H9 (cell line): Measurements from ENCODE around the gene CFAP141. TPM values are rescaled to one million over a fixed set of nuclear protein-coding genes. Genes with fewer than 3 reads are reported as not detected.

ENCODE experiments used
- DNase-seq: peaks from one replicate; pipeline ENCODE4 v3.0.0-alpha.2; 2017
- H2AFZ ChIP-seq: one replicate; pipeline ENCODE4 v1.6.1; 2013; ENCODE audit warnings: mild to moderate bottlenecking, low read length, control low read depth, moderate library complexity
- H2AK5ac ChIP-seq: 2 replicates; pipeline ENCODE4 v1.6.1; 2013; ENCODE audit warnings: low read length, control low read depth, mixed read lengths; ENCODE audit not compliant: insufficient read length
- H2BK120ac ChIP-seq: one replicate; pipeline ENCODE4 v1.6.1; 2013; ENCODE audit warnings: low read depth, mild to moderate bottlenecking, low read length, control low read depth, inconsistent platforms; ENCODE audit not compliant: poor library complexity, severe bottlenecking
- H2BK12ac ChIP-seq: 2 replicates; pipeline ENCODE4 v1.6.1; 2013; ENCODE audit warnings: low read length, control low read depth, mixed read lengths, low read depth; ENCODE audit not compliant: insufficient read length
- H2BK15ac ChIP-seq: 2 replicates; pipeline ENCODE4 v1.6.1; 2013; ENCODE audit warnings: low read depth, low read length, control low read depth
- H2BK20ac ChIP-seq: one replicate; pipeline ENCODE4 v1.6.1; 2013; ENCODE audit warnings: low read depth, mild to moderate bottlenecking, low read length, control low read depth, inconsistent platforms; ENCODE audit not compliant: poor library complexity, severe bottlenecking
- H2BK5ac ChIP-seq: 2 replicates; pipeline ENCODE4 v1.6.1; 2013; ENCODE audit warnings: low read length, control low read depth, mixed read lengths; ENCODE audit not compliant: insufficient read length
- H3K14ac ChIP-seq: 2 replicates; pipeline ENCODE4 v1.6.1; 2013; ENCODE audit warnings: low read length, control low read depth; ENCODE audit not compliant: insufficient read depth
- H3K18ac ChIP-seq: 2 replicates; pipeline ENCODE4 v1.6.1; 2013; ENCODE audit warnings: low read depth, mild to moderate bottlenecking, mixed read lengths, low read length, control low read depth; ENCODE audit not compliant: insufficient read length
- H3K23ac ChIP-seq: 2 replicates; pipeline ENCODE4 v1.6.1; 2013; ENCODE audit warnings: low read length, control low read depth, mixed read lengths, low read depth; ENCODE audit not compliant: insufficient read length
- H3K23me2 ChIP-seq: 2 replicates; pipeline ENCODE4 v1.6.1; 2013; ENCODE audit warnings: low read depth, mild to moderate bottlenecking, mixed read lengths, low read length, control low read depth; ENCODE audit not compliant: insufficient read length, poor library complexity, severe bottlenecking
- H3K27ac ChIP-seq: 2 replicates; pipeline ENCODE4 v1.5.1; 2013; ENCODE audit warnings: low read length, control low read depth, mixed read lengths, low read depth; ENCODE audit not compliant: insufficient read length
- H3K27me3 ChIP-seq: 2 replicates; pipeline ENCODE4 v1.6.1; 2013; ENCODE audit warnings: low read length, control low read depth, inconsistent platforms; ENCODE audit not compliant: insufficient read depth
- H3K4ac ChIP-seq: 2 replicates; pipeline ENCODE4 v1.6.1; 2013; ENCODE audit warnings: low read depth, mild to moderate bottlenecking, control low read depth, inconsistent platforms, low read length, moderate library complexity
- H3K4me1 ChIP-seq: 2 replicates; pipeline ENCODE4 v1.6.1; 2013; ENCODE audit warnings: low read length, control low read depth, inconsistent platforms; ENCODE audit not compliant: insufficient read depth
- H3K4me2 ChIP-seq: 2 replicates; pipeline ENCODE4 v1.6.1; 2013; ENCODE audit warnings: low read length, control low read depth, mixed read lengths; ENCODE audit not compliant: insufficient read length, insufficient read depth
- H3K56ac ChIP-seq: 2 replicates; pipeline ENCODE4 v1.6.1; 2013; ENCODE audit warnings: low read depth, mild to moderate bottlenecking, mixed read lengths, low read length, control low read depth; ENCODE audit not compliant: insufficient read length
- H3K79me1 ChIP-seq: 2 replicates; pipeline ENCODE4 v1.6.1; 2013; ENCODE audit warnings: low read depth, mild to moderate bottlenecking, moderate library complexity, low read length, control low read depth, inconsistent platforms; ENCODE audit not compliant: insufficient read depth, poor library complexity, severe bottlenecking
- H3K79me2 ChIP-seq: 2 replicates; pipeline ENCODE4 v1.6.1; 2013; ENCODE audit warnings: low read length, control low read depth, inconsistent platforms; ENCODE audit not compliant: insufficient read depth
- H3K9ac ChIP-seq: 2 replicates; pipeline ENCODE4 v1.6.1; 2013; ENCODE audit warnings: low read length, control low read depth, mixed read lengths; ENCODE audit not compliant: insufficient read length; ENCODE audit errors: extremely low read depth
- H3K9me3 ChIP-seq: one replicate; pipeline ENCODE4 v1.6.1; 2013; ENCODE audit warnings: low read depth, low read length, inconsistent platforms; ENCODE audit not compliant: control insufficient read depth
- H3T11ph ChIP-seq: one replicate; pipeline ENCODE4 v1.6.1; 2013; ENCODE audit warnings: mild to moderate bottlenecking, low read length, control low read depth, inconsistent platforms
- H4K20me1 ChIP-seq: one replicate; pipeline ENCODE4 v1.6.1; 2013; ENCODE audit not compliant: control insufficient read depth, insufficient read length, insufficient read depth
- H4K5ac ChIP-seq: 2 replicates; pipeline ENCODE4 v1.6.1; 2013; ENCODE audit warnings: low read depth, mild to moderate bottlenecking, mixed read lengths, low read length, control low read depth; ENCODE audit not compliant: insufficient read length
- H4K8ac ChIP-seq: replicated peaks from 2 replicates; pipeline ENCODE4 v1.6.1; 2013; ENCODE audit warnings: low read length, control low read depth, mixed read lengths, low read depth; ENCODE audit not compliant: insufficient read length
- H4K91ac ChIP-seq: 2 replicates; pipeline ENCODE4 v1.6.1; 2013; ENCODE audit warnings: low read depth, mild to moderate bottlenecking, moderate library complexity, mixed read lengths, low read length, control low read depth; ENCODE audit not compliant: insufficient read length
- H3K27ac Mint-ChIP-seq, 3 experiments: 2 replicates in 2 of 3; 3 replicates in 1 of 3; pipeline ENCODE4 v1.8.0; 2020 to 2021; ENCODE audit warnings: mixed read lengths in 3 of 3, mild to moderate bottlenecking in 1 of 3, moderate library complexity in 1 of 3
- H3K27me3 Mint-ChIP-seq: 2 replicates; pipeline ENCODE4 v1.8.0; 2021; ENCODE audit warnings: low read depth, mild to moderate bottlenecking, moderate library complexity, mixed read lengths
- H3K36me3 Mint-ChIP-seq, 3 experiments: 2 replicates in 2 of 3; 3 replicates in 1 of 3; pipeline ENCODE4 v1.8.0; 2020 to 2021; ENCODE audit warnings: low read depth in 3 of 3, mixed read lengths in 3 of 3; ENCODE audit not compliant: insufficient read depth in 1 of 3
- H3K4me1 Mint-ChIP-seq, 2 experiments: 2 replicates each; pipeline ENCODE4 v1.8.0; 2020; ENCODE audit warnings: mixed read lengths in 2 of 2
- H3K4me3 Mint-ChIP-seq, 2 experiments: 2 replicates in 1 of 2; 3 replicates in 1 of 2; pipeline ENCODE4 v1.8.0; 2020 to 2021; ENCODE audit warnings: mild to moderate bottlenecking in 2 of 2, mixed read lengths in 2 of 2, moderate library complexity in 1 of 2
- H3K9me3 Mint-ChIP-seq, 2 experiments: 2 replicates in 1 of 2; 3 replicates in 1 of 2; pipeline ENCODE4 v1.8.0; 2020; ENCODE audit warnings: mild to moderate bottlenecking in 2 of 2, mixed read lengths in 2 of 2, moderate library complexity in 1 of 2
- CTCF ChIP-seq: fragments of 200-600 bp; sonication (generic); conservative IDR thresholded peaks from 3 replicates; pipeline ENCODE4 v1.8.0; 2021; ENCODE audit warnings: antibody characterized with exemption, mild to moderate bottlenecking
- WGBS: extraction: QIAGEN DNeasy Blood & Tissue Kit; methylation state at CpG from one replicate; pipeline ENCODE4 v1.1.7; 2013; ENCODE audit warnings: missing lambda C conversion rate, low lambda C conversion rate, mixed read lengths; ENCODE audit not compliant: insufficient read length; ENCODE audit errors: extremely low coverage; 5-methylcytosine and 5-hydroxymethylcytosine counted together
- total RNA-seq: library from RNA; stranded (reverse); gene quantifications from 2 replicates; pipeline ENCODE4 v1.2.1, GENCODE V29; 2021

The CFAP141 gene
- total RNA-seq, 1 experiment from 2014 or later = not detected

- Histone ChIP-seq H2BK120ac (no peak overlapping the region), H3T11ph (no peak overlapping the region), H3K18ac (no peak overlapping the region), H3K23me2 (no peaks in the 10 kb centered on the region), H3K4me1 (peaks cover 6% of the 10 kb centered on the region; the same call in 1 of the 2 replicates), H3K56ac (no peak overlapping the region), H3K4me2 (no peak overlapping the region), H2BK5ac (no peak overlapping the region), H4K20me1 (no peaks in the 10 kb centered on the region), H3K79me1 (no peaks in the 10 kb centered on the region), H3K9me3 (no peaks in the 10 kb centered on the region), H2AFZ (no peak overlapping the region), H3K23ac (no peak overlapping the region), H2AK5ac (no peak overlapping the region), H4K8ac (no peak overlapping the region), H3K4ac (no peak overlapping the region), H4K5ac (no peak overlapping the region), H3K27ac (no peak overlapping the region), H3K14ac (no peak overlapping the region), H3K27me3 (no peaks in the 10 kb centered on the region; the same call in 1 of the 2 replicates), H2BK12ac (no peak overlapping the region), H3K9ac (no peak overlapping the region), H4K91ac (no peak overlapping the region), H2BK15ac (no peak overlapping the region), H3K79me2 (no peaks in the 10 kb centered on the region), H2BK20ac (no peak overlapping the region)
- Mint-ChIP-seq H3K4me1 (peaks cover 19 to 20% of the 10 kb centered on the region in 2 experiments), H3K27me3 (peaks cover 5% of the 10 kb centered on the region; the same call in 1 of the 2 replicates), H3K27ac (peak overlapping the region in 1 of 3 experiments; percentile 71; a peak in 1 of 7 replicates), H3K36me3 (no peaks in the 10 kb centered on the region), H3K9me3 (no peaks in the 10 kb centered on the region), H3K4me3 (no peak overlapping the region)
- no CpG with 5 or more reads among the region's 8 CpGs for WGBS
- TF ChIP-seq CTCF = no peak
- no peak for DNase-seq
Observed at GRCh38 chr1:154193821-154194220, 12.3 kb downstream of the CFAP141 start.
